ENCODE results near the gene CCT7.

CCT7 gene

DNA sequence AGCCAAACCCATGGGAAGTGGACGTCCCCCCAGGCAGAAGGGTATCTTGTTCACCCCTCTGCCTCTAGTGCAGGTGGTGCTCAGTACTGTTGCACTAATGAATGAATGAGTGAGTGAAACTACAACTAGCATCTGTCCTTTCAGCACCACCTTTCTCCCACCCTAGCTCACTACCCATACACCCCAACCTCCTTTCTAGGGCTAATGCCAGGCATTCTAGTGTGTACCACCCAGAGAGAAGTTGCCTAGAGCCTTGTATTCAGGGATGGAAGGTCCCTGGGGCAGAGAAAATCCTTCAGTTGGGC lies 22.5 kb downstream of the CCT7 start:
- H3K27ac ChIP-seq (ENCODE audit: low read length) = no peak overlapping the region
- peaks cover 62% of the 10 kb centered on the region for H3K36me3 ChIP-seq (replicated peaks; ENCODE audit: low read depth, low read length)
- H4K20me1 ChIP-seq (ENCODE audit: insufficient read depth, low read length) = peaks cover 5% of the 10 kb centered on the region; the same call in 1 of the 2 replicates
- no peak overlapping the region for H3K4me2 ChIP-seq (ENCODE audit: low read length)
- H3K9ac ChIP-seq (ENCODE audit: low read length) = no peak overlapping the region
- no peaks in the 10 kb centered on the region for H3K79me2 ChIP-seq (ENCODE audit: low read length)
- H2AFZ ChIP-seq (ENCODE audit: low read depth, low read length) = no peak overlapping the region
- H3K4me3 ChIP-seq (ENCODE audit: low read length) = no peak overlapping the region
- TF ChIP-seq EZH2phosphoT487 (IDR thresholded peaks at IDR 0.05; ENCODE audit: low read depth) (no peak), CTCF (IDR thresholded peaks at IDR 0.05; ENCODE audit: low read depth, low read length) (no peak)
- H3K9me3 ChIP-seq (ENCODE audit: insufficient read depth, low read length) = no peaks in the 10 kb centered on the region
- H3K27me3 ChIP-seq (ENCODE audit: low read depth, low read length) = no peaks in the 10 kb centered on the region
- H3K4me1 ChIP-seq (ENCODE audit: low read length) = no peaks in the 10 kb centered on the region

DNA sequence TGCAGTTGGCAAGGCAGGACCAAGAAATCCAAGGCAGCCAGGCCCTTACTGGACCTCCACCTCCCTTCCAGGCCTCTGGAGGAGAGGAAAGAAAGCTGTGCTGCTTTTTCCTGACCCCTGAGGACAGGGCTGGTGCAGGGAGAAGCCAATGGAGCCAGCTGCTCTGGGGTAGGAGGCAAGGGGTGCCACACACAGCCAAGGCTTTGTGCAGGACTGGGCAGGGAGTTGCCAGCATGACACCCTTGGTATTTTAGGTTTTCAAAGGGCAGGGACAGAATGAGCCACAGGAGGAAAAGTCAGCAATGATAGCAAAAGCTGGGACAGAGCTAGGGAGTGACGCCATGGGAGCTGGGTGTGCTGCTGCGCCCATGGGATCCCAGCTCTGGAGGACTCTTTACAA lies 22.9 kb downstream of the CCT7 start:
- H3K36me3 ChIP-seq (replicated peaks; ENCODE audit: low read depth, low read length) = peaks cover 60% of the 10 kb centered on the region
- peaks cover 5% of the 10 kb centered on the region; the same call in 1 of the 2 replicates for H4K20me1 ChIP-seq (ENCODE audit: insufficient read depth, low read length)
- no peak for TF ChIP-seq EZH2phosphoT487 (IDR thresholded peaks at IDR 0.05; ENCODE audit: low read depth)
- TF ChIP-seq CTCF (IDR thresholded peaks at IDR 0.05; ENCODE audit: low read depth, low read length) = no peak

DNA sequence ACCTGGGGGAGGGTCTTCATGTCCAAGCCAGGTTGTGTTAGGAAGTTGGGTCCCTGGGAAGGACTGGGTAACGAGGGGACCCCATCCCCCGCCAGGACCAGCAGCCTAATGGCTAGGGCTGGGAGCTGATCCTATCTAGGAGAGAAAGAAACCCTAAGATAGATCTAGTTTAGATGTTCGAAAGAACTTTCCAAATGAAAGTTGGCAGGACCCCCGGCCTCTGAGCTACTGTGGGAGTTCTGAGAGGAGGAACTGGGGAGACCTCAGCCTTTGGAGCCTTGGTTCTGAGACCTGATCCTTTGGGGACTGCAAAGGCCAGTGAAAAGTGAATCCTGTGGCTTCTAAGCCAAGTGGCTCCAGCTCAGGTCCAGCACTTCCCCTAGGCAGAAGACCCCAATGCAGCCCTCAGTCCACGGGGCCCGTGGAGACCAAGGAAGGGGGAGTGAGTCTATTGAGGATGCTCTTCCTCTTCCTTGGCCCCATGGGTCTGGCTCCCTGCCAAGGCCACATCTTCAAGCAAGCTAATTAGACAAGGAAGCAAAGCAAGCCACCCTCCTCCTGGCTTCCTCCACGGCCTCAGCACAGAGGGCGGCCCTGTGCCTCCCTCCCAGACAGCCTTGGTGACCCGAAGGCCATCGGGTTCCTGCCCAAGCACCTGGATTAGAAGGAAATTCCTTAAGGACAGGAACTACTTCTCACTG lies 23.5 kb downstream of the CCT7 start:
- Histone ChIP-seq H4K20me1 (ENCODE audit: insufficient read depth, low read length) (peaks cover 5% of the 10 kb centered on the region; the same call in 1 of the 2 replicates), H3K4me2 (ENCODE audit: low read length) (no peak overlapping the region), H3K9me3 (ENCODE audit: insufficient read depth, low read length) (no peaks in the 10 kb centered on the region), H3K9ac (ENCODE audit: low read length) (no peak overlapping the region), H2AFZ (ENCODE audit: low read depth, low read length) (no peak overlapping the region), H3K27me3 (ENCODE audit: low read depth, low read length) (no peaks in the 10 kb centered on the region), H3K79me2 (ENCODE audit: low read length) (no peaks in the 10 kb centered on the region), H3K27ac (ENCODE audit: low read length) (no peak overlapping the region), H3K4me1 (ENCODE audit: low read length) (no peaks in the 10 kb centered on the region), H3K4me3 (ENCODE audit: low read length) (no peak overlapping the region), H3K36me3 (replicated peaks; ENCODE audit: low read depth, low read length) (peaks cover 57% of the 10 kb centered on the region)
- TF ChIP-seq CTCF (IDR thresholded peaks at IDR 0.05; ENCODE audit: low read depth, low read length) = no peak
- TF ChIP-seq EZH2phosphoT487 (IDR thresholded peaks at IDR 0.05; ENCODE audit: low read depth) = no peak

More for the DNA sequence above, 22.9 kb downstream of the CCT7 start:
- H3K9me3 ChIP-seq (ENCODE audit: insufficient read depth, low read length) = no peaks in the 10 kb centered on the region
- no peak overlapping the region for H3K4me2 ChIP-seq (ENCODE audit: low read length)
- H3K4me3 ChIP-seq (ENCODE audit: low read length) = no peak overlapping the region
- H3K79me2 ChIP-seq (ENCODE audit: low read length) = no peaks in the 10 kb centered on the region
- no peaks in the 10 kb centered on the region for H3K4me1 ChIP-seq (ENCODE audit: low read length)
- H3K27me3 ChIP-seq (ENCODE audit: low read depth, low read length) = no peaks in the 10 kb centered on the region
- H3K9ac ChIP-seq (ENCODE audit: low read length) = no peak overlapping the region
- H2AFZ ChIP-seq (ENCODE audit: low read depth, low read length) = no peak overlapping the region
- H3K27ac ChIP-seq (ENCODE audit: low read length) = no peak overlapping the region

DNA sequence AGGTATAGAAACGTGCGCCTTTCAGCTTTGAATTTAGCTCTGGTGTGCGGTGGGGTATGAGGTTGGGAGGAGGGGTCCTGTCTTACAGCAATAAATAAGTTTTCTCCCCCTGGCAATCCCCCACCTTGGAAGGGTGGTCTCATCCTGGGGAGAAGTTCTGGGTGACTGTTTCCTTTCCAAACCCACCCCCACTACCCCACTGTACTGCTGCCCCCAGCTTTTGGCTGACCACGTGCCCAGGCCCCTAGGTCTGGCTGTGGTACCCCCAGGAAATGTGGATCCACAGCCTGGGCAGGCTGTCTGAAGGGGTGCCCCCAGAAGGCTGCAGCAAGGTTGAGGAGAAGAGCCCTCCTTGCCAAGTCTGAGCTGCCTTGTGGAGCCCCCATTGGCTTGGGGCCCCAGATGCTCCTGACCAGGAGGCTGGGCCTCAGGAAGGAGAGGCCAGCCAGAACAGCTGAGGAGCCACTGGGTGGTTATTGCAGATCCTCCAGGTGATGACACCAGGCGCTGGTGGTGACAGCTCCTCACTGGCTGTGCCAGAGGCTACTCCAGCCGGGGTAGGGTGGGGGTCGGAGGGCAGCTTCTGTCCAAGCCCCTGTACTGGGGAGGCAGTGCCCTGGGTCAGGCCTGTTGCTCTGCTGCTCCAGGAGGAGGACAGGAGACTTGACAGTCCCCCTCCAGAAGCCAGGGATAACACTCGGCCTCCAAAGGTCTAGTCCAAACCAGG lies 24.2 kb downstream of the CCT7 start:
- TF ChIP-seq CTCF (IDR thresholded peaks at IDR 0.05; ENCODE audit: low read depth, low read length) (no peak), EZH2phosphoT487 (IDR thresholded peaks at IDR 0.05; ENCODE audit: low read depth) (no peak)
- Histone ChIP-seq H3K36me3 (replicated peaks; ENCODE audit: low read depth, low read length) (peaks cover 53% of the 10 kb centered on the region), H3K9ac (ENCODE audit: low read length) (no peak overlapping the region), H3K27ac (ENCODE audit: low read length) (no peak overlapping the region), H3K27me3 (ENCODE audit: low read depth, low read length) (no peaks in the 10 kb centered on the region), H3K4me1 (ENCODE audit: low read length) (no peaks in the 10 kb centered on the region), H4K20me1 (ENCODE audit: insufficient read depth, low read length) (peaks cover 5% of the 10 kb centered on the region; the same call in 1 of the 2 replicates), H3K9me3 (ENCODE audit: insufficient read depth, low read length) (no peaks in the 10 kb centered on the region), H3K4me2 (ENCODE audit: low read length) (no peak overlapping the region), H2AFZ (ENCODE audit: low read depth, low read length) (no peak overlapping the region), H3K79me2 (ENCODE audit: low read length) (no peaks in the 10 kb centered on the region), H3K4me3 (ENCODE audit: low read length) (no peak overlapping the region)
